SHP77 (cell line): ENCODE data around the gene KSR1.
A peak's percentile ranks its signal among the peaks of the same experiment; 100 is the strongest.

Experiments
- DNase-seq, 2 experiments: peaks; one replicate each; lab custom pipeline; 2025; lab: John Stamatoyannopoulos, UW

The KSR1 gene

GRCh38 chr17:27535178-27535928 is 79.1 kb downstream of the KSR1 start:
- DNase-seq, result no peak

- no peak for DNase-seq
Measured at GRCh38 chr17:27535975-27536374, 79.7 kb downstream of the KSR1 start.

GRCh38 chr17:27536781-27537180 is 80.5 kb downstream of the KSR1 start:
- DNase-seq, result no peak

- no peak for DNase-seq
Measured at GRCh38 chr17:27538156-27538955, 82.1 kb downstream of the KSR1 start.

GRCh38 chr17:27539152-27539551 is 82.9 kb downstream of the KSR1 start:
- DNase-seq, result no peak

GRCh38 chr17:27539794-27540317 is 83.6 kb downstream of the KSR1 start:
- DNase-seq, result no peak

- no peak for DNase-seq
Measured at GRCh38 chr17:27540318-27541101, 84.3 kb downstream of the KSR1 start.

GRCh38 chr17:27541301-27542023 is 85.2 kb downstream of the KSR1 start:
- no peak for DNase-seq

GRCh38 chr17:27542841-27543463 is 86.7 kb downstream of the KSR1 start:
- no peak for DNase-seq

- DNase-seq, result no peak
Measured at GRCh38 chr17:27543464-27543856, 87.2 kb downstream of the KSR1 start.

- DNase-seq, result no peak
Measured at GRCh38 chr17:27543958-27544349, 87.7 kb downstream of the KSR1 start.

GRCh38 chr17:27544350-27545131 is 88.3 kb downstream of the KSR1 start:
- no peak for DNase-seq

- DNase-seq, result peak; percentile 85 to 87
Measured at GRCh38 chr17:27545562-27546229, 89.4 kb downstream of the KSR1 start.

GRCh38 chr17:27546624-27547300 is 90.5 kb downstream of the KSR1 start:
- peak in 1 of 2 experiments; percentile 56 for DNase-seq

- DNase-seq, result no peak
Measured at GRCh38 chr17:27547301-27547683, 91.0 kb downstream of the KSR1 start.

GRCh38 chr17:27548369-27548768 is 92.1 kb downstream of the KSR1 start:
- DNase-seq, result no peak

GRCh38 chr17:27549251-27549893 is 93.1 kb downstream of the KSR1 start:
- no peak for DNase-seq

- DNase-seq, result no peak
Measured at GRCh38 chr17:27550291-27550930, 94.2 kb downstream of the KSR1 start.
